Measurements from ENCODE around the gene SDC1.

The SDC1 gene

GRCh38 chr2:20213651-20214565 lies 11.0 kb downstream of the SDC1 start:
- no peak for DNase-seq

DNA sequence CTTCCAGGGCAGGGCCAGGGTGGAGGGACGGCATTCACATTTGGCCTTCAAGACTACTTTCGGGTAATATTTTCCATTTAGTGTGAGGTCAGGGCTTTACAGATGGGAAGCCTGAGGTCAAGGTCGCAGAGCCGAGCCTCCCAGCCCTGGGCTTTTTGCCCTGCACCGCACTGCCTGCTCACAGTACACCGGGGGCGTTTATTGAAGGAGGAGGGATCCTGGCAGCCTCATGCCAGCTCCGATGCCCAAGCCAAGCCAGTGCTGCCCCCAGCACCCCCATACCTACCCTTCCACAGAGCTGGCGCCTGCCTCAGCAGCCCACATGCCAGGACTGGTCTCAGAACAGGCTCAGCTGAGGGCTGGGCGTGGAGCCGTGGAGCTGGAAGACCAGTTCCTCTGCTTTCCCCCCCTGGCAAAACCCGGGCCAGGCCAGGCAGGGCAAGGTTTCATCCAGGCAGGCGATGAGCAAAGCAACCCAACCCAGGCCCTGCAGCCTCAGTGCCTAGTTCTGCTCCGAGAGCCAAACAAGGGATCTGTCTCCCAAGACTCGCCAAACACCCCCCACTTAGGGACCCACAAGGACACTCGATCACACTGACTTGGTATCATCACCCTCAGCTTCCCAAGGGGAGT lies 11.9 kb downstream of the SDC1 start:
- no peak for DNase-seq

DNA sequence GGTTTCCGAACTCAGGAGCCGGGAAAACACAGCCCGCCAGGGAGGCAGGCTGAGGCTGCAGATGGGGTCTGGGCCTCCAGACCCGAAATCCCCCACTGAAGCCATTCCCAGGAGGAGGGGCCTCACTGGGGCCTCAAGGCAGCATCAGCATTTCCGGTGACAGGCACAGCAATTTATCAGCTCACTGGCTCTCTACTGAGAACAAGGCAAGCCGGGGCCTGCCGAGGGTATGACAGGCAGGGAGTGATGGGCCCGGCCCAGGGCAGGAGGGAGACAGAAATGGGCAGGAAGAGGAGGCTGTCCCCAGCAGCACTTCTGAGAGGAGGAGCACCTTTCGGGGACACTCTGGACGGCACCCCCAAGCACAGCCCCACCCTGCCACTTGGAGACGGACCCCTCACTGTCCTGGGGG lies 12.5 kb downstream of the SDC1 start:
- no peak for DNase-seq

GRCh38 chr2:20211860-20212458 lies 13.0 kb downstream of the SDC1 start:
- DNase-seq, result no peak

DNA sequence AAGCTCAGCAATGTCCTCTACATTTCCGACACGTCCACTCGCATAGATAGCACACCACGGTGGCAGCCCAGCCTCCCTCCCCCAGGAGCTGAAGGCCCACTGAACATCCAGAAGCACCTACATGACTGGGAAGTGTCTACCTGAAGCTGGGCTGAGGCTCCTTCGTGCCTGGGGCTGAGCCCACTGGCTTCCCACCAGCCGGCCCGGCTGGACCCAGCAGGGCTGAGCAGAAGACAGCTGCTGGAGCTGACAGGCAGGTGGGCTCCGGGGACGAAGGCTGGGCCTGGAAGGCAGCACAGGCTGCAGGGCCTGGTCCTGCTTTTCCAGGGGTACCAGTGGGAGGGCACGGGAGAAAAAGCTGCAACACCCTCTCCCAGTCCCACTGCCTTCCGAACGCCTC lies 13.5 kb downstream of the SDC1 start:
- DNase-seq, result no peak

DNA sequence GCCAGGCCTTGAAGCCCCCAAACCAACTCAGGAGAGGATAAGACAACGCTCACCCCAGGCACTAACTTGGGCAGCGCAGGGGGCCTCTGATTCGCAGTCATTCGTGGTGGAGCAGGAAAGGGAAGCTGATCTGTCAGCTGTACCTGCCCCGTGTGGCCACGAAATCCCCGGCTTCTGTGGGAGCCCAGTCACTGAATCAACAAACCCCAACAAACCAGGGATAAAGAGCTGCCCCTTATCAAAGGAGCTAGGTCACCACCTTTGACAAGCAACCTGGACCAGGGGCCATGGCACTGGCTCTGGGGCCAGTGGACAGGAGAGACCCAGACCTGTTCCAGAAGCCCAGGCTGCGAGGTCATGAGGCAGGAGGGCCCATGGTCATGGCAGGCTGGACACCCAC lies 14.5 kb downstream of the SDC1 start:
- DNase-seq, result no peak

DNA sequence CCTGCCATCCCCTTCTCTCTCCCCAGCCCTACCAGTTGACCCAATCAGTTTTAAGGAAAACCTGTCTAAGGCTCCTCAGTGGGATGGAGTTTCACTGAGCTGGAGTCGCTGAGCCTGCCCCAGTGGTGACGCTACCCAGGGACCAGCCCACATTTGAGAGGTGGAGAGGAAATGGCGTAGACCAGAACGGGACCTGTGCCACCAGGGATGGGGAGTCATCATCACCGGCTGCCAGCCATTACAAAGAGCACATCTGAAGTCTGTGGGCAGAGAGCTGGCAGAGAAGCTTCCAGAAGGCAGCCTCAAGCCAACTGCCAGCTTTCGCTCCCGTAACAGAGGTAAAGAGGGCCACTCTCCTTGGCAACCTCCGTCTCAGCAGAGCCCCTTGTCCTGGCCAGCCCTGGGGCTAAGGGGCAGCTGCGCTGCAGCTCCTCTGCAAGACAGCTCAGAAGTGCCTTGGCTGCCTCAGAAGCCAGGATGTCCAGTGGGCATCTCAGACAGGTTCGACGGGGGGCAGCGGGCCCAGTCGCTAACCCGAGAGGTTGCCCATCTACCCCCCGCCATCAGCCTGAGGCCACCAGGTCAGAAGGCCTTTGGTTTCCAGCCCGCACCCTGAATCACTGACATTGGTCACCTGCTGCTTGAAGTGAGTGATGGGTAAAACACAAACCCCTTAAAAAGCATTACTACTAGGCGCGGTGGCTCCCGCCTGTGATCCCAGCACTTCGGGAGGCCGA lies 15.4 kb downstream of the SDC1 start:
- no peak for DNase-seq

GRCh38 chr2:20208476-20208859 lies 16.5 kb downstream of the SDC1 start:
- no peak for DNase-seq

DNA sequence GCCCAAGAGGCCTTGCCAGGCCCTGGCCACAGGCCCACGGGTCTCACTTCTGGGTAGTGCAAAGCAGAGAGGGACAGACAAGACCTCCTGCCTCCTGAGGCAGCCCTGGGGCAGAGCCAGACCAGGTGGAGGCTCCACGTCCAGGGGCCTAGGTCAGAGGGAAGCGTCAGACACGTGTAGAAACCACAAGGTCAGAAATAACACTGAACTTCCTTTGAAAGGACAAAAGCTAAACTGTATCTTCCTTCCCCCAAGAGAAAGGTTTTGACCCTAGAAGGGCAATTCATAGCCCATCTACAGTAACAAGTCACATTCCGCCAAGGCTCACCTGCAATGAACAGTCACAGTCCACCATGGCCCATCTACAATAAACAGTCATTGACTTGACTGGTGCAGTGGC lies 17.9 kb downstream of the SDC1 start:
- DNase-seq, result no peak

DNA sequence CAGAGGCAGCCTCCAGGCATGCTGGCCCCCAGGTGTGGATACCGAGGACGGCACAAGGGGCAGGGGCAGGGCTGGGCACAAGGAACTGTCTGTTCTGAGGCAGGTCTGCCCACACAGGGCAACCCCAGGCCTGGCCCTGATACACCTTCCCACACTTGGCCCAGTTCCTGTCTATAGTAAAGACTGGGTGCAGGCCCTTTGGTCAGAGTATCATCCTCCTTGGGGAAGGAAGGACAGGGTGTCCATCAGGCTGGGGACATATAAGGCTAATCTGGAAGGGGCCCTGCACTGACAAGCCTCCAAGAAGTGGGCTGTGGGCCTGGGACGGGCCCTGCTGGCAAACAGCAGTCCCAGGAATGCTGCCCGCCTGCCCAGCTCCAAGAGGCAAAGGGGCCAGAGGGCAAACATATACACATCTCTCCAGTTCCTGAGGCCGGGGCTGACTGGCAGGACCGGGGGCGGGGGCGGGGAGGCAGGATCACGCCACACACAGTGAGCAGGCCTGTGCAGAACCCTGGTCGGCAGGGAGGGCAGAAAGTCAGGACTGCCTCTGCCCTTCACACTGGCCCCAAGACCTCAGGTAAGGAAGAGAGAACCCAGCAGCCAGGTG lies 18.9 kb downstream of the SDC1 start:
- no peak for DNase-seq

GRCh38 chr2:20205069-20205468 lies 19.9 kb downstream of the SDC1 start:
- no peak for DNase-seq

DNA sequence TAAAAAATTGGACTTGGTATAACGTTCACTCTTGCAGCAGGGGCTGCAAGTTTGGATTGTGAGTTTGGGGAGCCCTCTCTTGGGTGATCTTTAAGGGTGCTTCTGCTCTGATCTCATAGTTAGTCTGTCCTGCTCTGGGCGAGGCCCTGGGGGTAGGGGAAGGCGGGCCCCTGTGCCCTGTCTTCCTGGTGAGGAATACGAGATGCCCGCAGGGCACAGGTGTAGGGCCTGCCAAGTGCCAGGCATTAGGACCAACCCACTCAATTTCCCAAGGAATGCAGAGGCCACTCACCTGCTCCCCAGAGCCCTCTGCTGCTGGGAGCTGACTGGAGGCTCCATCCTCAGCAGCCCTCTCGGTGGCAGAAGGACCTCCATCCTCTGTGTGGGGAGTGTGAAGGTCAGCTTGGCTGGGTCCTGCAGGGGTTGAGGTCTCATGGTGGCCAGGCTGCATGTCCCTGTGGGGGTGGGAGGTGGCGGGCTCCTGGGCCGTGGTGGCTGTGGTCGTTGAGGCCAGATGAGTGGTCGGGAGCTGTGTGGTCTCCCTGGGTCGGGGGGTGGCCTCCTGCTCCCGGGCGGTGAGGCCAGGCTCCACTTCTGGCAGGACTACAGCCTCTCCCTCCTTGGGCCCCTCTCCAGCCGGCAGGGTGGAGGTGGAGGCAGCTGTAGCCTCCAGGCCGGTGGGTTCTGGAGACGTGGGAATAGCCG lies 21.3 kb downstream of the SDC1 start:
- DNase-seq, result no peak

DNA sequence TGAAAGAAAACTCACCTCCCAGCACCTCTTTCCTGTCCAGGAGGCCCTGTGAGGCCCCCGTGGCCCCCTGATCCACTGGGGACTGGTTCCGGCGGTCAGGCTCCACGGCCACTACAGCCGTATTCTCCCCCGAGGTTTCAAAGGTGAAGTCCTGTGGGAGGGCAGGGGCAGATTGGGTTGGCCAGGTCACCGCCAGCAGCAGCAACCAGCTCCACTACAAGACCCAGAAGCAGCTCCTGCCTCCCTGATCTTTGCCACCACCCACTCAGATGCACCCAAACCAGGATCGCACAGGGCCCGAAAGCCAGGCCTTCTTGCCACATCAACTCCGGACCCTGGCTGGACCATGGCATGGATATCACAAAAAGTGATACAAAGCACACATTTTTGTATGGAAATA lies 21.9 kb downstream of the SDC1 start:
- DNase-seq, result no peak

GRCh38 chr2:20201671-20202070 lies 23.3 kb downstream of the SDC1 start:
- DNase-seq, result no peak

- no peak for DNase-seq
These were observed 24.0 kb downstream of the SDC1 start for GRCh38 chr2:20200697-20201555.

DNA sequence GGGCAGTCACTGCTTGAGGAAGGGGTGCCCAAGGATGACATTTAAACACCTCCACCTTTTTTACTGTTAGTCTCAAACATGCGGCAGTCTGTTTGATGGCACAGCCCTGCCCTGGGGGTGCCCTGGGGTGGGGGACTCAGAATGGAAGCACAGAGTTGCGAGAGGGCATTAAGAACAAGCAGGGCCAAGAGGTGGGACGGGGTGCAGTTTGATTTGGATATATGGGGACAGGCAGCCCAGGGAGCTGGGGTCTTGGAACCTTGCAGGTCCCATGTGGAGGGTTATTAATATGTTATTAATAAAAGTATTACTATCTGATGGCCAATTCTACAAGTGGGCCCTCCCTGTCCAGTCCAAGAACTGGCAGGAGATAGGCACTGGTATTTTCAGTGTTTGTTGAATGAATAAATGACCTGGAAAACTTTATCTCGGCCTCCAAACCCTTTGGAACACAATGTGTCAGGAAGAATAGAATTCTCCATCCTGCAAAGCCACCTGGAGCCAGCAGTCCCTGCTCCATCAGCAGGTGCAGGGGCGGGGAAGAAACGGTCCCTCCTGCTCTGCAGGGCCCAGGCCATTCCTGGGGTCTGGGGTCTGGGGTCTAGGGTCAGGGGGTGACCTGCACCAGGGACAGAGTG lies 25.2 kb downstream of the SDC1 start:
- no peak for DNase-seq

GRCh38 chr2:20198796-20199632 lies 25.9 kb downstream of the SDC1 start:
- no peak for DNase-seq

DNA sequence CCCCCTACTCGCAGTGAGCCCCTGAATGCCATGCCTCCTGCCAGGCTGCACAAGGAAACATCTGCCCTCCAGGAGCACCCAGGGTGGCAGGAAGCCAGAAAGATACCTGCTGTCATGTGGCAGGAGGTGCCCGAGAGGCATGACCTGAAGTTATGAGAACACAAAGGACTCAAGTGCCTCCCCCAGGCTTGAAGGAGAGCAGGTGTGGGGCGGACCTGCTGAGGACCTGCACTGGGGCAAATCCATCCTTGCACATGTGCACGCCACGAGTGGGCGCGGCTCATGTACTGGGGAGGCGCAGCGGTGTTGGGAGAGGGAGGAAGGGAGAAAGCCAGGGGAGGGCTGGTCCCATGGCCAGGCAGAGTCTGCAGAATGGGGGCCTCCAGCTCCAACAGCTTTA lies 26.9 kb downstream of the SDC1 start:
- DNase-seq, result no peak

DNA sequence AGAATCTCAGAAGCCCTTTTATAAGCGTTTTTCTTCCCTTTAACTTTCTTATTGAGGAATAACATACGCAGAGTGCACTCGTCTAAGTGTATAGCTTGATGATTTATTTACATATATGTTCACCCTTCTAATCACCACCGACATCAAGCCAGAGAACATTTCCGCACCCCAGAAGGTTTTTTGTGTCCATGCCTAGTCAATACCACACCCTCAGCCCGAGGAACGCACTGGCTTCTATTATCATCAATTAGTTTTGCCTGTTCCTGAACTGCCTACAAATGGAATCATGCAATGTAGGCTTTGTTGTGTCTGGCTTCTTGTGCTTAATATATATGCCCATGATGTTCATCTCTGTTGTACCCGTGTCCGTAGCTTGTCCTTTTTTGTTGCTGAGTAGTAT lies 27.7 kb downstream of the SDC1 start:
- no peak for DNase-seq

DNA sequence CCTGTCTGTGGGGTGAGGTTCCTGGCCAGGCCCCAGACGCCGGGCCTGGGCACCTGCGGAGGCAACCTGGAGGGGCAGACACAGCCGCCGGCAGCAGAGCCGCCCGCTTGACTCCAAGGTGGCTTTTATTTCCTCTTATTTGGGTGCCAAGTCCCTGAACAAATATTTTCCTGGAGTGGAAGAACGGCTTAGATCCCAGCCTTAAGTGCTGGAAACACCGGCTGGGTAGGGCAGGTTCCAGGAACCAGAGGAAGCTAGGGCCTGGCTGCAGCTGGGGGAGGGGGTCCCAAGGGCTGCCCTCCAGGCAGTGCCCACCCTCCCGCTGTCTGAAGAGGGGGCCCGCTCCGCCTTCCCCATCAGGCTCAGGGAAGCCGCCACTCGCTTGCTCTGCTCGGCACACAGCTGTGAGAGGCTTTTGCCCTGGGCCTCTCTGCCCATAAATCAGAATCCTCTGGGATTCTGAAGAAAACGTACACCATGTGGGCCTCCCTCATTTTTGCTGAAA lies 28.2 kb downstream of the SDC1 start:
- DNase-seq, result no peak

Data from NCI-H748 treated with DMSO at 0.1 percent for 48 hours (cell line).